Keratinocyte (primary cell): ENCODE measurements around the gene GRM4. TPM values are rescaled to one million over a fixed set of nuclear protein-coding genes. Genes with fewer than 3 reads are reported as not detected.

ENCODE experiments used
- DNase-seq: peaks from one replicate; pipeline ENCODE4 v3.0.0-alpha.2; 2011; ENCODE audit warnings: low read depth, missing footprints, low spot score
- FAIRE-seq: peaks from 2 replicates; lab custom pipeline; 2011; peaks lifted over from hg19 to GRCh38; lab: Jason Lieb, UNC
- H2AFZ ChIP-seq: 2 replicates; pipeline ENCODE4 v1.6.0; 2012; ENCODE audit warnings: low read length, control low read depth, inconsistent platforms; ENCODE audit not compliant: control insufficient read depth
- H3K27ac ChIP-seq: 2 replicates; pipeline ENCODE4 v1.5.1; 2011; ENCODE audit warnings: low read length; ENCODE audit not compliant: control insufficient read depth, insufficient read depth
- H3K27me3 ChIP-seq: 3 replicates; pipeline ENCODE4 v1.6.0; 2011; ENCODE audit warnings: low read length; ENCODE audit not compliant: control insufficient read depth, insufficient read depth; ENCODE audit errors: extremely low read depth
- H3K36me3 ChIP-seq, 2 experiments: 2 replicates in 1 of 2; 3 replicates in 1 of 2; pipeline ENCODE4 v1.5.1; 2011; ENCODE audit warnings: low read length in 2 of 2, mild to moderate bottlenecking in 1 of 2; ENCODE audit not compliant: control insufficient read depth in 2 of 2, insufficient read depth in 2 of 2; ENCODE audit errors: extremely low read depth in 1 of 2
- H3K4me1 ChIP-seq: 3 replicates; pipeline ENCODE4 v1.5.1; 2011; ENCODE audit warnings: low read length; ENCODE audit not compliant: control insufficient read depth, insufficient read depth; ENCODE audit errors: extremely low read depth
- H3K4me2 ChIP-seq: 3 replicates; pipeline ENCODE4 v1.6.0; 2011; ENCODE audit warnings: low read depth, low read length; ENCODE audit not compliant: control insufficient read depth, insufficient read depth; ENCODE audit errors: extremely low read depth
- H3K4me3 ChIP-seq, 3 experiments: fragments of 200-600 bp in 1 of 3; sonication (generic) in 1 of 3; 2 replicates in 2 of 3; 3 replicates in 1 of 3; pipeline ENCODE4 v1.5.1; 2011 to 2016; ENCODE audit warnings: low read length in 3 of 3, mild to moderate bottlenecking in 3 of 3, control low read depth in 2 of 3, inconsistent platforms in 1 of 3, low read depth in 1 of 3, mixed read lengths in 1 of 3, mixed run types in 1 of 3, moderate library complexity in 1 of 3; ENCODE audit not compliant: control insufficient read depth in 2 of 3, insufficient read depth in 2 of 3; ENCODE audit errors: extremely low read depth in 1 of 3
- H3K79me2 ChIP-seq: 2 replicates; pipeline ENCODE4 v1.6.0; 2012; ENCODE audit warnings: low read length; ENCODE audit not compliant: control insufficient read depth, insufficient read depth
- H3K9ac ChIP-seq: 3 replicates; pipeline ENCODE4 v1.6.0; 2011; ENCODE audit warnings: low read length; ENCODE audit not compliant: control insufficient read depth, insufficient read depth; ENCODE audit errors: extremely low read depth
- H3K9me1 ChIP-seq: 3 replicates; pipeline ENCODE4 v1.6.0; 2011; ENCODE audit warnings: low read length; ENCODE audit not compliant: control insufficient read depth, insufficient read depth; ENCODE audit errors: extremely low read depth
- H3K9me3 ChIP-seq: 2 replicates; pipeline ENCODE4 v1.5.1; 2012; ENCODE audit warnings: low read depth, low read length; ENCODE audit not compliant: control insufficient read depth
- H4K20me1 ChIP-seq: 3 replicates; pipeline ENCODE4 v1.6.0; 2011; ENCODE audit warnings: low read length; ENCODE audit not compliant: control insufficient read depth, insufficient read depth; ENCODE audit errors: extremely low read depth
- CTCF ChIP-seq, 3 experiments: IDR thresholded peaks in 1 of 3; conservative IDR thresholded peaks in 1 of 3; optimal IDR thresholded peaks in 1 of 3; 2 replicates in 2 of 3; 3 replicates in 1 of 3; pipeline versions ENCODE3 to v1.5.1; 2011; ENCODE audit warnings: low read length in 3 of 3, mild to moderate bottlenecking in 3 of 3, moderate library complexity in 2 of 3, control low read depth in 1 of 3, inconsistent platforms in 1 of 3; ENCODE audit not compliant: insufficient read depth in 2 of 3; ENCODE audit errors: extremely low read depth in 1 of 3
- EZH2 ChIP-seq: IDR thresholded peaks from one replicate; pipeline ENCODE4 v1.6.1; 2012; ENCODE audit warnings: inconsistent platforms, mild to moderate bottlenecking, low read length, moderate library complexity
- dilution Hi-C: fragments of 300-500 bp; cut with MboI; formaldehyde crosslinking; loops from one replicate; pipeline ENCODE4 v1.7.0; 2020; ENCODE audit warnings: low sequenced_read_pairs; ENCODE audit not compliant: extremely low pct_ligation_motif_present
- polyA plus RNA-seq, 5 experiments: library from polyadenylated mRNA; depleted of rRNA in 3 of 5; stranded (reverse) in 3 of 5; stranded (forward) in 1 of 5; unstranded in 1 of 5; fragments of >200 nt; gene quantifications; 1 replicate in 1 of 5; 2 replicates in 3 of 5; 3 replicates in 1 of 5; pipeline versions ENCODE4 v1.2.1 to v1.2.3, GENCODE V29; 2011 to 2012; ENCODE audit warnings: missing spikeins in 2 of 5, low read depth in 1 of 5, low replicate concordance in 1 of 5

The GRM4 gene
- polyA plus RNA-seq, 1 donor (not counting 4 experiments of a cell fraction or from before 2014, with no cell fraction given) = not detected

DNA sequence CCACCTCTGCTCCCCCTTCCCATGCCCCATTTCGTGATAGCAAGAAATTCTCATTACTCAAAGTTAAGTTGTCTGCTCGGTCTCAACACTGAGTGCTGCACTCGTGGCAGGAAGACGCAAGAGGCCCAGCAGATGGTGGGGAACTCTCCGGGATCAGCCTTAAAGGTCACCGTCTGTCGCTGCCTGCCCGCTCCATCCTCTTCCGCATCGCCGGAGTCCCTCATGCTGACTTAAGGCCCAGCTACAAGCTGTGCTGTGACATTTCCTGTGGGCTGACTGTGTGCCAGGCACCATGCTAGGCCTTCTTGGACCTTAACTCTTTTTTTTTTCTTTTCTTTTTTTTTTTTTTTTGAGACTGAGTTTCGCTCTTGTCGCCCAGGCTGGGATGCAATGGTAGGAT is 17.8 kb downstream of the GRM4 start:
- H3K9ac ChIP-seq = no peak overlapping the region
- H4K20me1 ChIP-seq = no peaks in the 10 kb centered on the region
- TF ChIP-seq EZH2 = no peak
- no peak for TF ChIP-seq CTCF (optimal IDR thresholded peaks at IDR 0.05 in 1 of 3, IDR thresholded peaks at IDR 0.05 in 1 of 3, conservative IDR thresholded peaks at IDR 0.05 in 1 of 3; ENCODE audit: extremely low read depth in 1 of 3, insufficient read depth in 2 of 3, low read length in 3 of 3)
- H3K79me2 ChIP-seq = no peaks in the 10 kb centered on the region
- dilution Hi-C loops = no loop called here
- no peaks in the 10 kb centered on the region for H3K4me1 ChIP-seq
- H3K27me3 ChIP-seq = no peaks in the 10 kb centered on the region
- H3K36me3 ChIP-seq = no peaks in the 10 kb centered on the region
- FAIRE-seq (no peak), DNase-seq (no peak)
- H3K4me2 ChIP-seq = no peak overlapping the region
- no peaks in the 10 kb centered on the region for H3K9me3 ChIP-seq
- H3K9me1 ChIP-seq = no peaks in the 10 kb centered on the region
- no peak overlapping the region for H3K4me3 ChIP-seq
- H2AFZ ChIP-seq = no peak overlapping the region
- H3K27ac ChIP-seq = no peak overlapping the region

- Histone ChIP-seq H3K9ac (no peak overlapping the region), H3K36me3 (no peaks in the 10 kb centered on the region), H3K27me3 (peaks cover 1% of the 10 kb centered on the region), H3K79me2 (no peaks in the 10 kb centered on the region), H3K27ac (no peak overlapping the region), H4K20me1 (no peaks in the 10 kb centered on the region), H2AFZ (no peak overlapping the region), H3K9me3 (no peaks in the 10 kb centered on the region), H3K4me1 (no peaks in the 10 kb centered on the region), H3K9me1 (no peaks in the 10 kb centered on the region), H3K4me2 (no peak overlapping the region), H3K4me3 (no peak overlapping the region)
- DNase-seq (no peak), FAIRE-seq (no peak)
- dilution Hi-C loops = no loop called here
- no peak for TF ChIP-seq CTCF (optimal IDR thresholded peaks at IDR 0.05 in 1 of 3, IDR thresholded peaks at IDR 0.05 in 1 of 3, conservative IDR thresholded peaks at IDR 0.05 in 1 of 3; ENCODE audit: extremely low read depth in 1 of 3, insufficient read depth in 2 of 3, low read length in 3 of 3)
- no peak for TF ChIP-seq EZH2
These were observed 19.5 kb downstream of the GRM4 start for GRCh38 chr6:34126419-34126818.
